Epidermal melanocyte (primary cell): ENCODE data around the gene HRH1.
"Not testable (repeated sequence)": the region's sequence is repeated elsewhere in the genome, so short reads cannot be mapped to it uniquely, and the experiment has no call there.

Experiments used
- DNase-seq: peaks from one replicate; pipeline ENCODE4 v3.0.0; 2011; ENCODE audit warnings: low spot score; ENCODE audit not compliant: insufficient read length

HRH1 gene

GRCh38 chr3:11239796-11240195 lies 85.5 kb downstream of the HRH1 start:
- no peak for DNase-seq

GRCh38 chr3:11240496-11240895 lies 86.2 kb downstream of the HRH1 start:
- no peak for DNase-seq

- DNase-seq = no peak
Measured at GRCh38 chr3:11244121-11244677, 89.9 kb downstream of the HRH1 start.

GRCh38 chr3:11245276-11245675 lies 91.0 kb downstream of the HRH1 start:
- no peak for DNase-seq

GRCh38 chr3:11245827-11246662 lies 91.8 kb downstream of the HRH1 start:
- no peak for DNase-seq

GRCh38 chr3:11246663-11246970 lies 92.3 kb downstream of the HRH1 start:
- no peak for DNase-seq

GRCh38 chr3:11247362-11247761 lies 93.1 kb downstream of the HRH1 start:
- DNase-seq = no peak

GRCh38 chr3:11248596-11248995 lies 94.3 kb downstream of the HRH1 start:
- DNase-seq = no peak

- no peak for DNase-seq
Measured at GRCh38 chr3:11250902-11251806, 96.9 kb downstream of the HRH1 start.

GRCh38 chr3:11251807-11252176 lies 97.5 kb downstream of the HRH1 start:
- no peak for DNase-seq

- DNase-seq = no peak
Measured at GRCh38 chr3:11254876-11255275, 100.6 kb downstream of the HRH1 start.

- DNase-seq = not testable (repeated sequence)
Measured at GRCh38 chr3:11255537-11255936, 101.2 kb downstream of the HRH1 start.

GRCh38 chr3:11258958-11259357 lies 104.7 kb downstream of the HRH1 start:
- DNase-seq = no peak

- no peak for DNase-seq
Measured at GRCh38 chr3:11260460-11260859, 106.2 kb downstream of the HRH1 start.

GRCh38 chr3:11269007-11269406 lies 114.7 kb downstream of the HRH1 start:
- no peak for DNase-seq

- DNase-seq = peak; percentile 92
Measured at GRCh38 chr3:11271986-11272904, 118.0 kb downstream of the HRH1 start, which contains the start of gene ATG7. Gene ATG7, plus strand, starts transcription at chr3:11272397. Its CDS starts 26,299 bp downstream, at chr3:11298696.

GRCh38 chr3:11272906-11273574 lies 118.7 kb downstream of the HRH1 start:
- no peak for DNase-seq

GRCh38 chr3:11273891-11274291 lies 119.6 kb downstream of the HRH1 start:
- DNase-seq = no peak

- no peak for DNase-seq
Measured at GRCh38 chr3:11274566-11275142, 120.4 kb downstream of the HRH1 start.

- no peak for DNase-seq
Measured at GRCh38 chr3:11275926-11276325, 121.6 kb downstream of the HRH1 start.
